Stomach smooth muscle (tissue), 2 donors: Measurements from ENCODE around the gene IGFL2.
"Not testable (repeated sequence)": the region's sequence is repeated elsewhere in the genome, so short reads cannot be mapped to it uniquely, and the experiment has no call there.

Source experiments
- H3K27ac ChIP-seq: one replicate; pipeline ENCODE4 v1.7.0; 2013; ENCODE audit warnings: mild to moderate bottlenecking, low read length, inconsistent platforms
- H3K27me3 ChIP-seq, 2 donors: one replicate each; pipeline ENCODE4 v1.7.0; 2013; ENCODE audit warnings: low read length in 2 of 2; ENCODE audit not compliant: insufficient read depth in 2 of 2, control insufficient read depth in 1 of 2
- H3K36me3 ChIP-seq, 2 donors: one replicate each; pipeline ENCODE4 v1.7.0; 2013; ENCODE audit warnings: low read length in 2 of 2; ENCODE audit not compliant: control insufficient read depth in 2 of 2, insufficient read depth in 2 of 2
- H3K4me1 ChIP-seq: one replicate; pipeline ENCODE4 v1.7.0; 2013; ENCODE audit warnings: low read length; ENCODE audit not compliant: control insufficient read depth, insufficient read depth
- H3K4me3 ChIP-seq, 2 donors: one replicate each; pipeline ENCODE4 v1.7.0; 2013; ENCODE audit warnings: low read length in 2 of 2
- H3K9ac ChIP-seq, 2 donors: one replicate each; pipeline ENCODE4 v1.7.0; 2013; ENCODE audit warnings: low read length in 2 of 2, mild to moderate bottlenecking in 1 of 2
- H3K9me3 ChIP-seq, 2 donors: one replicate each; pipeline ENCODE4 v1.7.0; 2013; ENCODE audit warnings: low read length in 2 of 2; ENCODE audit not compliant: control insufficient read depth in 2 of 2
- donor health status: healthy.
- donor health status: Pancreatic carcinoma.

The IGFL2 gene

GRCh38 chr19:46173886-46174480 lies 25.9 kb downstream of the IGFL2 start:
- Histone ChIP-seq H3K9me3 (no peaks in the 10 kb centered on the region), H3K27me3 (peaks cover 0 to 3% of the 10 kb centered on the region in 2 donors), H3K4me3 (no peak overlapping the region)

GRCh38 chr19:46176116-46176860 lies 28.2 kb downstream of the IGFL2 start:
- H3K27ac ChIP-seq, result no peak overlapping the region
- no peaks in the 10 kb centered on the region for H3K9me3 ChIP-seq
- H3K9ac ChIP-seq, result no peak overlapping the region
- no peak overlapping the region for H3K4me3 ChIP-seq
- no peaks in the 10 kb centered on the region for H3K4me1 ChIP-seq
- H3K36me3 ChIP-seq, result no peaks in the 10 kb centered on the region
- peaks cover 4 to 5% of the 10 kb centered on the region in 2 donors for H3K27me3 ChIP-seq

More at GRCh38 chr19:46173886-46174480, 25.9 kb downstream of the IGFL2 start:
- Histone ChIP-seq H3K36me3 (no peaks in the 10 kb centered on the region), H3K27ac (no peak overlapping the region), H3K4me1 (no peaks in the 10 kb centered on the region), H3K9ac (no peak overlapping the region)

- Histone ChIP-seq H3K9ac (no peak overlapping the region), H3K4me1 (no peaks in the 10 kb centered on the region), H3K4me3 (no peak overlapping the region), H3K27ac (no peak overlapping the region), H3K9me3 (no peaks in the 10 kb centered on the region), H3K27me3 (peaks cover 2 to 4% of the 10 kb centered on the region in 2 donors), H3K36me3 (no peaks in the 10 kb centered on the region)
Measured at GRCh38 chr19:46179076-46179759, 31.2 kb downstream of the IGFL2 start.

- H3K27ac ChIP-seq, result no peak overlapping the region
- H3K27me3 ChIP-seq, result peaks cover 2 to 4% of the 10 kb centered on the region in 2 donors
- no peaks in the 10 kb centered on the region for H3K4me1 ChIP-seq
- H3K9ac ChIP-seq, result no peak overlapping the region
- no peak overlapping the region for H3K4me3 ChIP-seq
- H3K9me3 ChIP-seq, result no peaks in the 10 kb centered on the region
- H3K36me3 ChIP-seq, result no peaks in the 10 kb centered on the region
Measured at GRCh38 chr19:46180701-46181387, 32.8 kb downstream of the IGFL2 start.

DNA sequence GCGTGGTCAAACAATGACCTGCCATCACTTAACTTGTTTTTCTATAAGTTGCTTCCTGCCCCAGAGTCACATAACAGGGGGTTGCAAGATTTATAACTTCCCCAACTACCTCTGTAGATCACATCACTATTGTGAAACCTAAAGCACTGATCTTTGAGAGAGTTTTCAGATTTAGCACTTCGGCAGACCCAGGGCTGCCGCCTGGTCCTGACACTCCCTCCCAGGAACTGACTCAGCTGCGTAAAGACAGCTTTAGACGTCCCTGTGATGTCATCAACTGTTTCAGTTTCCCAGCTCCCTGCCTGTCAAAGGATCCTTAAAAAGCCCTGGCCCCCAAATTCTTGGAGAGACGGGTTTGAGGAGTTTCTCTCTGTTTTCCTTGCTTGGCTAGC lies 33.3 kb downstream of the IGFL2 start:
- H3K4me3 ChIP-seq, result no peak overlapping the region
- H3K36me3 ChIP-seq, result no peaks in the 10 kb centered on the region
- no peak overlapping the region for H3K27ac ChIP-seq
- peaks cover 2 to 4% of the 10 kb centered on the region in 2 donors for H3K27me3 ChIP-seq
- H3K9ac ChIP-seq, result no peak overlapping the region
- H3K4me1 ChIP-seq, result no peaks in the 10 kb centered on the region
- H3K9me3 ChIP-seq, result no peaks in the 10 kb centered on the region

GRCh38 chr19:46182476-46182875 lies 34.4 kb downstream of the IGFL2 start:
- H3K36me3 ChIP-seq, result no peaks in the 10 kb centered on the region
- H3K4me1 ChIP-seq, result no peaks in the 10 kb centered on the region
- H3K27ac ChIP-seq, result no peak overlapping the region
- H3K9me3 ChIP-seq, result no peaks in the 10 kb centered on the region
- no peak overlapping the region for H3K4me3 ChIP-seq
- H3K27me3 ChIP-seq, result peaks cover 2 to 4% of the 10 kb centered on the region in 2 donors
- no peak overlapping the region for H3K9ac ChIP-seq

DNA sequence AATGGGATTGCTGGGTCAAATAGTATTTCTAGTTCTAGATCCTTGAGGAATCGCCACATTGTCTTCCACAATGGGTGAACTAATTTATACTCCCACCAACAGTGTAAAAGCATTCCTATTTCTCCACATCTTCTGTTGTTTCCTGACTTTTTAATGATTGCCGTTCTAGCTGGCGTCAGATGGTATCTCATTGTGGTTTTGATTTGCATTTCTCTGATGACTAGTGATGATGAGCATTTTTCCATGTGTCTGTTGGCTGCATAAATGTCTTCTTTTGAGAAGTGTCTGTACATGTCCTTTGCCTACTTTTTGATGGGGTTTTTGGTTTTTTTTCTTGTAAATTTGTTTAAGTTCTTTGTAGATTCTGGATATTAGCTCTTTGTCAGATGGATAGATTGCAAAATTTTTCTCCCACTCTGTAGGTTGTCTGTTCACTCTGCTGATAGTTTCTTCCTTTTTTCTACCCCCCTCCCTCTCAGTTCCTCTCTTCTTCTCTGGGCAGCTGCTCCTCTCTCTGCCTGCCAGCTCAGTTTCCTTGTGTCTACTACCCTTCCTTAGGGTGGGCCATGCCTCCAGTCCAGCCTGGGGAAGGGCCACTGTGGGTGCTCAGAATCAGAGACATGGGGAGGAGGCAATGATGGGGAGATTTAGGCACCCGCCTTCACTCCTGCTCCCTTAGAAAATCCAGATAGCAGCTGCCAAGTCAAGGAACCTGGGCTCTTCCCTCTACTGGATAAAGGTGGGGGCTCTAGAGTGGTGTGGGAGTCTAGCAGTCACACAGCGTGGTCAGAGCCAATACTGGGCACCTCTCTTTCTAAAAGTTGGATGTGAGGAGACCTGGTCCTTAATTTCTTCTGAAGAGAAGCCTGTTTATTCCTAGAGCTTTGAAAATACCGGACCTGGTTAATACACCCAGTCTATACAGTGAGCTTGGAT lies 37.0 kb downstream of the IGFL2 start:
- not testable (repeated sequence) for H3K4me3 ChIP-seq, H3K9me3 ChIP-seq, H3K27ac ChIP-seq, H3K36me3 ChIP-seq, H3K4me1 ChIP-seq, H3K9ac ChIP-seq
- peaks cover 8 to 10% of the 10 kb centered on the region in 2 donors for H3K27me3 ChIP-seq

- H3K4me1 ChIP-seq, result no peaks in the 10 kb centered on the region
- H3K36me3 ChIP-seq, result no peaks in the 10 kb centered on the region
- H3K4me3 ChIP-seq, result no peak overlapping the region
- H3K9me3 ChIP-seq, result no peaks in the 10 kb centered on the region
- no peak overlapping the region for H3K9ac ChIP-seq
- H3K27me3 ChIP-seq, result peaks cover 8 to 16% of the 10 kb centered on the region in 2 donors
- no peak overlapping the region for H3K27ac ChIP-seq
Measured at GRCh38 chr19:46186101-46186716, 38.2 kb downstream of the IGFL2 start.

- no peaks in the 10 kb centered on the region for H3K4me1 ChIP-seq
- H3K27ac ChIP-seq, result no peak overlapping the region
- H3K4me3 ChIP-seq, result no peak overlapping the region
- H3K36me3 ChIP-seq, result no peaks in the 10 kb centered on the region
- no peaks in the 10 kb centered on the region for H3K9me3 ChIP-seq
- H3K9ac ChIP-seq, result no peak overlapping the region
- H3K27me3 ChIP-seq, result peaks cover 8 to 16% of the 10 kb centered on the region in 2 donors
Measured at GRCh38 chr19:46186717-46187101, 38.7 kb downstream of the IGFL2 start.
